DMS153 (cell line): Measurements from ENCODE around the gene RGR.

Experiments used
- DNase-seq: peaks from one replicate; lab custom pipeline; 2025; lab: John Stamatoyannopoulos, UW

RGR gene

GRCh38 chr10:84221916-84222315 lies 22.9 kb upstream of the RGR start:
- DNase-seq, result no peak

- no peak for DNase-seq
These were observed 20.3 kb upstream of the RGR start for GRCh38 chr10:84224411-84225028.

GRCh38 chr10:84225427-84226173 lies 19.3 kb upstream of the RGR start, which contains the start of gene LRIT2:
LRIT2 (minus strand) TSS chr10:84225544; CDS start chr10:84225520, 24 bp downstream.
- no peak for DNase-seq

- no peak for DNase-seq
These were observed 18.2 kb upstream of the RGR start for GRCh38 chr10:84226616-84227015.

GRCh38 chr10:84227810-84228209 lies 17.0 kb upstream of the RGR start:
- DNase-seq, result no peak

GRCh38 chr10:84230359-84230758 lies 14.5 kb upstream of the RGR start:
- DNase-seq, result no peak

GRCh38 chr10:84232376-84232775 lies 12.5 kb upstream of the RGR start:
- no peak for DNase-seq

- DNase-seq, result no peak
These were observed 10.9 kb upstream of the RGR start for GRCh38 chr10:84233940-84234339.

- DNase-seq, result no peak
These were observed 10.4 kb upstream of the RGR start for GRCh38 chr10:84234479-84234878.

GRCh38 chr10:84235096-84235495 lies 9.8 kb upstream of the RGR start:
- DNase-seq, result no peak

GRCh38 chr10:84236807-84237198 lies 8.1 kb upstream of the RGR start:
- no peak for DNase-seq

- no peak for DNase-seq
These were observed 7.4 kb upstream of the RGR start for GRCh38 chr10:84237199-84238051.

GRCh38 chr10:84238909-84239308 lies 5.9 kb upstream of the RGR start:
- DNase-seq, result no peak

GRCh38 chr10:84241185-84241790 lies 3.6 kb upstream of the RGR start, which contains the start of gene LRIT1:
LRIT1 (minus strand) TSS chr10:84241546; CDS start chr10:84241439, 107 bp downstream.
- DNase-seq, result no peak

- no peak for DNase-seq
These were observed 1.1 kb upstream of the RGR start for GRCh38 chr10:84243759-84244158.

- no peak for DNase-seq
These were observed 2.6 kb downstream of the RGR start for GRCh38 chr10:84247496-84247895.

- no peak for DNase-seq
These were observed 3.9 kb downstream of the RGR start for GRCh38 chr10:84248794-84249193.

- DNase-seq, result no peak
These were observed 10.0 kb downstream of the RGR start for GRCh38 chr10:84254552-84255478.

- DNase-seq, result no peak
These were observed 11.9 kb downstream of the RGR start for GRCh38 chr10:84256510-84257342.

- DNase-seq, result no peak
These were observed 12.6 kb downstream of the RGR start for GRCh38 chr10:84257343-84258020.
